GM18951 (cell line): ENCODE measurements around the gene CCSER1.
"Not testable (repeated sequence)": the region's sequence is repeated elsewhere in the genome, so short reads cannot be mapped to it uniquely, and the experiment has no call there.

Experiments
- POLR2A ChIP-seq: IDR thresholded peaks from 4 replicates; pipeline ENCODE4 v1.6.1; 2011; ENCODE audit warnings: mild to moderate bottlenecking; ENCODE audit not compliant: insufficient read length, insufficient read depth; ENCODE audit errors: extremely low read depth
- in situ Hi-C: fragments of 300-500 bp; cut with MboI; formaldehyde crosslinking; loops from one replicate; pipeline ENCODE4 v1.12.0; 2022; ENCODE audit warnings: low sequenced_read_pairs, mixed read lengths, inconsistent platforms; ENCODE audit not compliant: unreplicated experiment

Gene CCSER1

GRCh38 chr4:90875791-90876190 is 748.6 kb downstream of the CCSER1 start:
- in situ Hi-C loops: no loop called here
- no peak for TF ChIP-seq POLR2A

GRCh38 chr4:90876296-90876695 is 749.1 kb downstream of the CCSER1 start:
- TF ChIP-seq POLR2A: no peak
- in situ Hi-C loops: no loop called here

- in situ Hi-C loops: no loop called here
Measured at GRCh38 chr4:90883519-90883918, 756.3 kb downstream of the CCSER1 start.

GRCh38 chr4:90888571-90888970 is 761.4 kb downstream of the CCSER1 start:
- TF ChIP-seq POLR2A: no peak

More at GRCh38 chr4:90883519-90883918, 756.3 kb downstream of the CCSER1 start:
- TF ChIP-seq POLR2A: no peak

GRCh38 chr4:90889171-90889570 is 762.0 kb downstream of the CCSER1 start:
- in situ Hi-C loops: no loop called here
- TF ChIP-seq POLR2A: no peak

More at GRCh38 chr4:90888571-90888970, 761.4 kb downstream of the CCSER1 start:
- in situ Hi-C loops: no loop called here

GRCh38 chr4:90903413-90903812 is 776.2 kb downstream of the CCSER1 start:
- in situ Hi-C loops: not testable (repeated sequence)

GRCh38 chr4:90904021-90904420 is 776.8 kb downstream of the CCSER1 start:
- TF ChIP-seq POLR2A: no peak
- in situ Hi-C loops: no loop called here

GRCh38 chr4:90906239-90906638 is 779.0 kb downstream of the CCSER1 start:
- TF ChIP-seq POLR2A: no peak
- in situ Hi-C loops: no loop called here

GRCh38 chr4:90911724-90912434 is 784.7 kb downstream of the CCSER1 start:
- in situ Hi-C loops: not testable (repeated sequence)

GRCh38 chr4:90922174-90922573 is 795.0 kb downstream of the CCSER1 start:
- TF ChIP-seq POLR2A: no peak
- in situ Hi-C loops: no loop called here

- no peak for TF ChIP-seq POLR2A
- in situ Hi-C loops: no loop called here
Measured at GRCh38 chr4:90926957-90927356, 799.8 kb downstream of the CCSER1 start.

- in situ Hi-C loops: no loop called here
Measured at GRCh38 chr4:90943311-90943710, 816.1 kb downstream of the CCSER1 start.

GRCh38 chr4:90946945-90947344 is 819.8 kb downstream of the CCSER1 start:
- TF ChIP-seq POLR2A: no peak
- in situ Hi-C loops: no loop called here

More at GRCh38 chr4:90943311-90943710, 816.1 kb downstream of the CCSER1 start:
- no peak for TF ChIP-seq POLR2A

- in situ Hi-C loops: no loop called here
- TF ChIP-seq POLR2A: no peak
Measured at GRCh38 chr4:90950385-90950841, 823.2 kb downstream of the CCSER1 start.
